Ishikawa (cell line): Measurements from ENCODE around the gene DIAPH1.

Experiments
- CEBPB ChIP-seq: IDR thresholded peaks from 2 replicates; pipeline ENCODE4 v1.6.1; 2012
- CREB1 ChIP-seq: IDR thresholded peaks from 2 replicates; pipeline ENCODE4 v1.6.1; 2012; ENCODE audit warnings: low read depth
- EGR1 ChIP-seq: IDR thresholded peaks from 2 replicates; pipeline ENCODE4 v1.6.1; 2012
- EP300 ChIP-seq: IDR thresholded peaks from 2 replicates; pipeline ENCODE4 v1.6.1; 2012; ENCODE audit warnings: borderline replicate concordance
- FOXM1 ChIP-seq: IDR thresholded peaks from 2 replicates; pipeline ENCODE4 v1.6.1; 2012; ENCODE audit warnings: low read depth, borderline replicate concordance
- MAX ChIP-seq: IDR thresholded peaks from 2 replicates; pipeline ENCODE4 v1.6.1; 2012
- NFIC ChIP-seq: IDR thresholded peaks from 2 replicates; pipeline ENCODE4 v1.6.1; 2012
- RAD21 ChIP-seq: IDR thresholded peaks from 2 replicates; pipeline ENCODE4 v1.6.1; 2012; ENCODE audit warnings: low read depth
- REST ChIP-seq: IDR thresholded peaks from 2 replicates; pipeline ENCODE4 v1.6.1; 2012; ENCODE audit warnings: low read depth, mild to moderate bottlenecking
- TAF1 ChIP-seq: IDR thresholded peaks from 2 replicates; pipeline ENCODE4 v1.6.1; 2012; ENCODE audit warnings: low read depth, mild to moderate bottlenecking
- TCF12 ChIP-seq: IDR thresholded peaks from 2 replicates; pipeline ENCODE4 v1.6.1; 2012; ENCODE audit warnings: low read depth
- TEAD4 ChIP-seq: IDR thresholded peaks from 2 replicates; pipeline ENCODE4 v1.6.1; 2012
- YY1 ChIP-seq: IDR thresholded peaks from 2 replicates; pipeline ENCODE4 v1.6.1; 2012; ENCODE audit warnings: low read depth
- ZBTB7A ChIP-seq: IDR thresholded peaks from 2 replicates; pipeline ENCODE4 v1.6.1; 2012; ENCODE audit warnings: low read depth
- TF ChIP-seq, protein P1 (sequence below): IDR thresholded peaks from 2 replicates; pipeline ENCODE4 v1.6.1; 2012

The DIAPH1 gene

GRCh38 chr5:141618804-141619554 is at the start of gene DIAPH1:
TSS of gene DIAPH1 (minus strand) at chr5:141619000. CDS start at chr5:141618914, 86 bp downstream.
- TF ChIP-seq CREB1 (no peak), REST (no peak; the same call in 1 of the 2 replicates), EGR1 (peak; percentile 99), TEAD4 (peak; percentile 55), MAX (peak; percentile 97), RAD21 (peak; percentile 62; the same call in 1 of the 2 replicates), CEBPB (no peak), EP300 (peak; percentile 39; the same call in 1 of the 2 replicates), YY1 (peak; percentile 46; the same call in 1 of the 2 replicates), TCF12 (peak; percentile 68; the same call in 1 of the 2 replicates), TAF1 (peak; percentile 65; the same call in 1 of the 2 replicates), FOXM1 (peak; percentile 50; the same call in 1 of the 2 replicates), NFIC (no peak), ZBTB7A (peak; percentile 72; the same call in 1 of the 2 replicates)
- TF ChIP-seq, protein P1, sequence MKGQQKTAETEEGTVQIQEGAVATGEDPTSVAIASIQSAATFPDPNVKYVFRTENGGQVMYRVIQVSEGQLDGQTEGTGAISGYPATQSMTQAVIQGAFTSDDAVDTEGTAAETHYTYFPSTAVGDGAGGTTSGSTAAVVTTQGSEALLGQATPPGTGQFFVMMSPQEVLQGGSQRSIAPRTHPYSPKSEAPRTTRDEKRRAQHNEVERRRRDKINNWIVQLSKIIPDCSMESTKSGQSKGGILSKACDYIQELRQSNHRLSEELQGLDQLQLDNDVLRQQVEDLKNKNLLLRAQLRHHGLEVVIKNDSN = peak; percentile 84

DNA sequence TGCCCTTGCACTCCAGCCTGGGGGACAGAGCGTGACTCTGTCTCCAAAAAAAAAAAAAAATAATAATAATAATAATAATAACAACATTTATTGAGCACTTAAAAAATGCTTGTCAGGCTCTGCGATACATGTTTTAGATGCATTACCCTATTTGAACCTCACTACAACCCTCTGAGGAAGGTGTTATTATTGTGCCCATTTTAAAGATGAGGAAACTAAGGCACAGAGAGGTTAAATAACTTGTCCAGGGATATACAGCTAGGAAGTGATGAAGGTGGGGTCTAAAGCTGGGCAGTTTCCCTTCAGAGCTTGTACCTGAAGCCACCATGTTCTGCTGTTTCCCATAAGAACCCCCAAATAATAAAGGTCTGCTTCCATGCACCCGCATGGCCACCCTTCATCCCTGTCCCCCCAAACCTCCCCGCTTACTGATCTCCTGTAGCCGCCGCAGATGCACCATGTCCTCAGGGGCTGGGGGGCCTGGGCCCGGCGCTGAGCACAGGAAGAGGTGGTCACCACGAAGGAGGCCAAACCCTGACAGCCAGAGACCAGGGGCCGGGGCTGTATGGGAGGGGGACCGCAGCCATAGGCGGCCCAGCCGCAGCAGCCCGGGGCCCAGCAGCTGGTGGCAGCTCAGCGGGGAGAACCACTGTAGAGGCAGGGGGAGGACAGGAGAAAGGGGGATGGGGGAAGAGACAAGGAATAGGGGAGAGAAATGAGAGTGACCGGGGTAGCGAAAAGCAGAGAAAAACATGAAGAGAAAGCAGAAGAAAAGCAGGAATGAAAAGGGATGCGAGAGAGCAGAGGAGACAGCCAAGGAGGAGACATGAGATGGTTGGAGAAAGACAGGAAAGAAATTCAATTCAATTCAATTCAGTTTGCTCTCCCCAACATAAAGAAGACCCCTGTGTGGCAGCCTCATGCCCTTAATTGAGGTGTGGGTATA is 47.5 kb upstream of the DIAPH1 start:
- TF ChIP-seq TCF12 = no peak
- TF ChIP-seq FOXM1 = no peak
- no peak for TF ChIP-seq RAD21
- no peak for TF ChIP-seq ZBTB7A
- no peak for TF ChIP-seq CEBPB
- TF ChIP-seq CREB1 = no peak
- TF ChIP-seq YY1 = no peak
- TF ChIP-seq REST = no peak
- TF ChIP-seq TAF1 = no peak
- no peak for TF ChIP-seq TEAD4
- no peak for TF ChIP-seq NFIC

DNA sequence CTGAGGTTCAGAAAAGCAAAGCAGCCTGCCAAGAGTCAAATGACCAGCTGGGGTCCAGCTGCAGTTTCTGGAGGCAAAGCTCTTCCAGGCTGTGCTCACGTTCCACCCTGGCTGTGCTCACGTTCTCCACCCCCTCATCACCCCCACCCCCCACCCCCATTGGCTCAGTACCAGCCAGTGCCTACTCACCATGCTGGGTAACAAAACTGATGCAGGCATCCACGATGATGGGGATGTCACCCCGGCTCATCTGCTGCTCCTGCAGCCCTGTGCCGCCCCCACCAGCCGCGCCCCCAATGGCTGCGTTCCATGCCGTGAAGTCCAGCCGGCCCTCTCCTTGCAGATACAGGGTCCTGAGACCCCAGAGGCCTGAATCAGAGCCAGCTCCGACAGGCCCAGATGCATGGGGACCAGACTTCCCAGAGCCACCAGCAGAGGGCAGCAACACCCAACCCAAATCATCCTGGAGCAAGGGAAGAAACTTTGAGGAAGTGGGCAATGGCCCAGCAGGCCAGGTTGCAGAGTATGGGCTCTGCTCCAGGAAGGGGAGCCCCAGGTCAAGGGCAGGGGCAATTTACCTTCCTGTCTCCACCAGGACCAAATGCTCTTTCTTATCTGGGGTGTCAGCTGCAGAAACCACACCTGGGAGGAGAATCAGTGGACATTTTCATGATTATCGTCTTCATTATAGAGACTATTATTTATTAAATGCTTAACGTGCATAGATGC is 46.1 kb upstream of the DIAPH1 start:
- TF ChIP-seq, protein P1 = no peak
- TF ChIP-seq RAD21 = peak; percentile 88
- peak; percentile 26; the same call in 1 of the 2 replicates for TF ChIP-seq NFIC

DNA sequence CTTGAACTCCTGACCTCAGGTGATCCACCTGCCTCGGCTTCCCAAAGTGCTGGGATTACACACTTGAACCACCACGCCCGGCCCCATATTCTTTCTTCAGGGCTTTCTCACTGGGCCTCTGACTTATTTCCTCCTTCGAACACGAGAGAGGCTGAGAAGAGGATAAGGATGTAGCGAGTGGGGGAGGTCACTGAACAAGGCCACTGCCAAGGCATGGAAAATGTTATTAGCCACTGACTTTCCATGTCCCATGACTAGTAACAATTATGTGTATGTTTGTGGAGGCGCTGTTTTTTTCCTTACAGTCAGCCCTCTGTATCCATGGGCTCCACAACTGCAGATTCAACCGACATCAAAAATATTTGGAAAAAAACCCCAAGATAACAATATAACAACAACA is 44.7 kb upstream of the DIAPH1 start:
- TF ChIP-seq CREB1 (no peak), EGR1 (no peak)

- TF ChIP-seq CREB1 = no peak
- TF ChIP-seq EP300 = no peak
- TF ChIP-seq, protein P1 = no peak
- no peak for TF ChIP-seq TAF1
- TF ChIP-seq ZBTB7A = no peak
- TF ChIP-seq RAD21 = no peak
Observed at GRCh38 chr5:141662028-141662427, 43.2 kb upstream of the DIAPH1 start.
